ENCODE measurements around the gene TNFSF12.

The TNFSF12 gene

DNA sequence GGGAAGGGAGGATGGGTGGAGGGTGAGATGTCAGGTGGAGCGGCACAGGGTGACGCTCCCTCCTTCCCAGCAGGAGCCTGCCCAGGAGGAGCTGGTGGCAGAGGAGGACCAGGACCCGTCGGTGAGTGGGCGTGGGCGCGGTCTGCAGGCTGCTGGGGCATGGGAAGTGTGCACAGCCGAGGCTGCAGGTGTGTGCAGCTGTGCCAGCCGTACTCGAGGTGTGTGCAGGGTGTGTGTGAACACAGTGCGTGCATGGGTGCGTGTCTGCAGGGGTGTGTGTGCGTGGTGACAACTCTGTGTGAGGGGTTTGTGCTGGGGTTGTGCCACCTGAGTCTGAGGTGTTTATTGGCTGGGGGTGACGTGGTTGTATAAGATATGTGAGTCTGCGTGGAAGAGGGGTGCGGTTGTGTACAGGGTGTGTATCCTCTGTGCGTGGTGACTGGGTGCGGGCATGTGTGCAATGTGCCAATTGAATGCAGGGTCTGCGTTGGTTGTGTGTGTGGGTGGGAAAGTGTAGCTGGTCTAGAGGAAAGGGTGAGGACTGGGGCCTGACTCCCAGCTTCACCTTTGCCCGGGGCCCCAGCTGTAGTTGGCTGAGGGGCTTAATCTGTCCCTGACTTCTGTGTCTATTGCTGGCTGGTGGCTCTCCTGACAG lies 670 bp downstream of the TNFSF12 start:
- DNase-seq = peak; percentile 45

DNA sequence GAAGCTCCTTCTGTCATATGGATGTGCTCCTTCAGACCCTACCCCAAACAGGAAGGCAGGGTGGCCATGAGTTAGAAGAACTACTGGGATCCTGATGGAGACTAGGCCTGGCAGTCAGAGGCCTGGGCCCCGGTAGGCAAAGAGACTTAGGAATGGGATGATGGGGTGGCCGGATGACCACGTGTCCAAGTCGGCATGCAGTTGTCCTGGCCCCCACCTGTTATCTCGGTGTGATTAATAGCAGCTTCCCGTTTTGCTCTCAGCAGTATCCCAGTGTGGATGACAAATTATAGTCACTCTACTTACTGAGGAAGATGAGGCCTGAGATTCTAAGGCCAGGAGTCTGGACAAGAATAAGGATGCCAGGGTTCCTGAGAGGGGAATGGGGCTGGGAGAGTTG lies 1.5 kb downstream of the TNFSF12 start:
- no peak for DNase-seq

DNA sequence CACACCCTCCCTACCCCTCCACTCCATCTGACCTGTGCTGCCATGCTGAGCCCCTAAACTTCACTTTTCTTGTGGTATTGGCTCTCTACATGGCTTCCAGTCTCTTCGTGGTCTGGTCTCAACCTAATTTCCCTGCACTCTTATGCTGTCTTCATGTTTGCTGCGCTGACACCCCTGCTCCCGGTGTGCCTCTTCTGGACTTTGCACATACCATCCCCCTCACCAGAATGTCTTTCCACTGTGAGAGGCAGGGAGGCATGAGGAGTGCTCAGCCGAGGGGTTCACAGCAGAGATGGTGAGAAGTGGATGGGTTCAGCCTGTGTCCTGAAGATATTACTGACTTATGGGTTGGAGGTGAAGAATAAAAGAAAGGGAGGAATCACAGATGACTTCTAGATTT lies 2.5 kb downstream of the TNFSF12 start:
- no peak for DNase-seq

DNA sequence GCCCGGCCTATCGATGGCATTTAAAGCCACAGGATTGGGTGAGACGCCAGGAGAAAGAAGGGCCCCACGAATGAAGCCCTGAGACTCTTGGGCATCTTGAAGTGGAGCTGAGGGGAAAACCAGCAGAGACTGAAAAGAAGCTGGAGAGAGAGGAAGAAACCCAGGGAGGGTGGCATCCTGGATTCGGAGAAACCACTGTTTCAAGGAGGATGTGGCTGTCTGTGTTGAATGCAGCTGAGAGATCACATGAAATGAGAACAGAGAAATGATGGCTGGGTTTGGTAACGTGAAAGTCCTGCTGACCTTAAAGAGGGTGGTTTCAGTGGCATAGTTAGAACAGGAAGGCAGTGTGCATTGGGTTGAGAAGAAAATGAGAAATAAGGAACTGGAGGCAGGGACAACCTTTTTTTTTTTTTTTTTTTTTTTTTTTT lies 3.8 kb downstream of the TNFSF12 start:
- peak; percentile 55 for DNase-seq

DNA sequence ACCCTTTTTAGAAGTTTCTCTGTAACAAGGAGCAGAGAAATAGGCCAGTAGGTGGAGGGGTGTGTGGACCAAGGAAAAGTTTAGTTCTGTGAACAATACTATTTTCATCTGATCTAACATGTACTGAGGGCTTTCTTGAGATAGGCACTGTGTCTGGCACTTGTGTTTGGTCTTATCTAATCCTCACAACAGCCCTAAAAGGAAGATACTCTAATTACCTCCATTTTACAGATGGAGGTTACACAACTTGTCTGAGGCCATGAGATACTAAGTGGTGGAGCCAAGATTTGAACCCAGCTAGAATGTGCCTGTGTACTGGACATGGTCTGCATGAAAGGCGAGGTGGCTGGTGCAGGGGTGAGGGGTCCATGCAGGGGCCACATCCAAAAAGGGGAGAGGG lies 4.5 kb downstream of the TNFSF12 start:
- DNase-seq = no peak

DNA sequence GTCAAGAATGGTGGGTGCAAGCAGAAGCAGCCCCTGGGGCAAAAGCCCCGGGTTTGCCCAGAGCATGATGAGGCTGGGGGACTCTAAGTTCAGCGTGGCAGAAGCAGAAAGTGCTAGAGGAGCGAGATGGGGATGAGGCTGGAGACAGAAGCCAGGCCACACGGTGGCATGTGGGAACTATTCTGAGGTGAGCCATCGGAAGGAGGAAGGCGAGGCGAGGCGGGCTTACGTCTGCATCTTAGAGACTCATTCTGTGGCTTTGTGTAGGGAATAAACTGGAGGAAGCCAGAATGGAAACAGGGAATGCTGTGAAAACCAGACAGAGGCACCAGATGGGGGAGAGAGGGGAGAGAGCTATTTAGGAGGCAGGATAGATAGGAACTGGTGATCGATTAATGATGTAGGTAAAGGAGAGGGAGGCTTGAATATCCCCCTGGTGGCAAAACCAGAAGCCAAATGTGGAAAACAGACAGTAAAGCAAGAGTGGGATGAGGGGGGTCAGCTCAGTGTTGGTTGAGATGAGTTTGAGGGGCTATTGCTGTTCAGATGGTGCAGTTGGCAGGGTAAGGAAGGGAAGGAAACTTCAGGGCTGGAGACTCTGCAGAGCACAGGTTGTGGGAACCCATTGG lies 6.6 kb downstream of the TNFSF12 start:
- no peak for DNase-seq

DNA sequence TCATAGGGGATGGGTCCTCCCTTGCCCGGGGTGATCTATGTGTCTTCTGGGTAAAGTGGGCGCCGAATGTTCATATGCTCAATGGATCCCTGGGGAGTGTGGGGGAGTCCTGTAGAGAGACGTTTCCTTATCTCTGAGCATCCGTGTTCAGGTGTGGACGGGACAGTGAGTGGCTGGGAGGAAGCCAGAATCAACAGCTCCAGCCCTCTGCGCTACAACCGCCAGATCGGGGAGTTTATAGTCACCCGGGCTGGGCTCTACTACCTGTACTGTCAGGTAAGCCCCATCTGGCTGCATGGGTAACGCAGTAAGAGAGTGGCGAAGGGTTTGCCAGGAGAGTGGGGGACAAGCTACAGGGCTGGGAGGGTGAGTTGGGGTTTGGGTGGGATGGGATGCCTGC lies 7.8 kb downstream of the TNFSF12 start:
- no peak for DNase-seq

DNA sequence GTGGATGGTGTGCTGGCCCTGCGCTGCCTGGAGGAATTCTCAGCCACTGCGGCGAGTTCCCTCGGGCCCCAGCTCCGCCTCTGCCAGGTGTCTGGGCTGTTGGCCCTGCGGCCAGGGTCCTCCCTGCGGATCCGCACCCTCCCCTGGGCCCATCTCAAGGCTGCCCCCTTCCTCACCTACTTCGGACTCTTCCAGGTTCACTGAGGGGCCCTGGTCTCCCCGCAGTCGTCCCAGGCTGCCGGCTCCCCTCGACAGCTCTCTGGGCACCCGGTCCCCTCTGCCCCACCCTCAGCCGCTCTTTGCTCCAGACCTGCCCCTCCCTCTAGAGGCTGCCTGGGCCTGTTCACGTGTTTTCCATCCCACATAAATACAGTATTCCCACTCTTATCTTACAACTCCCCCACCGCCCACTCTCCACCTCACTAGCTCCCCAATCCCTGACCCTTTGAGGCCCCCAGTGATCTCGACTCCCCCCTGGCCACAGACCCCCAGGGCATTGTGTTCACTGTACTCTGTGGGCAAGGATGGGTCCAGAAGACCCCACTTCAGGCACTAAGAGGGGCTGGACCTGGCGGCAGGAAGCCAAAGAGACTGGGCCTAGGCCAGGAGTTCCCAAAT lies 8.4 kb downstream of the TNFSF12 start:
- DNase-seq = no peak

DNA sequence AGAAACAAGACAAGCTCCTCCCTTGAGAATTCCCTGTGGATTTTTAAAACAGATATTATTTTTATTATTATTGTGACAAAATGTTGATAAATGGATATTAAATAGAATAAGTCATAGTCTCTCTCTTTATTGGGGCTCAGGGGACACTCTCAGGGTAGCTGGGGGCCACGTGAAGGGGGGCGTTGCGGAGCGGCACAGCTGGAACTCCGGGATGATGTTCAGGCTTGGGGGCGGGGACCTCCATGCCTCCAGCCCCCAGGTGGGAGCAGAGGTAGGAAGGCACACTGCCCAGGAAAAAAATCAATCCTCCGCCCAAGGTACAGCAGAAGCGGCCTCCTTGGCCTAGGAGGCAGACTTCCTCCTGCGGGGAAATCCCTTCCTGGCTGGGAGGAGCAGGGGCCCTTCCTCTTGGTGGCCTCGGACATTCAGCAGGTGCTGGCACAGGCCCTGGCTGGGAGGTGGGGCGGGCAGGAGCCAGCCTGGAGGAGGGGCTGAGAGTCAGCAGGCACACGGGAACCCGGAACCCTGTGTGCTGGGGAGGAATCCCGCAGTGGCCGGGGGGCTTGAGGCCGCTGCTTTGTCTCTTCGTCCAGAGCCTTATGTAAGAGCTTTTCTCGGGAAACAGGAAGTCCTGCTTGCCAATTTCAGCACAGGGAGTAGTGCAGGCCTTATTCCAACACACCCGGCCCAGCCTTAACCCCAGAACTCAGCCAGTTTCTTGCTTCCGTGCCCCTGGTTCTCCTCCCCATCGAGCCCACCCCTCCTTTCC lies 9.1 kb downstream of the TNFSF12 start:
- no peak for DNase-seq

DNA sequence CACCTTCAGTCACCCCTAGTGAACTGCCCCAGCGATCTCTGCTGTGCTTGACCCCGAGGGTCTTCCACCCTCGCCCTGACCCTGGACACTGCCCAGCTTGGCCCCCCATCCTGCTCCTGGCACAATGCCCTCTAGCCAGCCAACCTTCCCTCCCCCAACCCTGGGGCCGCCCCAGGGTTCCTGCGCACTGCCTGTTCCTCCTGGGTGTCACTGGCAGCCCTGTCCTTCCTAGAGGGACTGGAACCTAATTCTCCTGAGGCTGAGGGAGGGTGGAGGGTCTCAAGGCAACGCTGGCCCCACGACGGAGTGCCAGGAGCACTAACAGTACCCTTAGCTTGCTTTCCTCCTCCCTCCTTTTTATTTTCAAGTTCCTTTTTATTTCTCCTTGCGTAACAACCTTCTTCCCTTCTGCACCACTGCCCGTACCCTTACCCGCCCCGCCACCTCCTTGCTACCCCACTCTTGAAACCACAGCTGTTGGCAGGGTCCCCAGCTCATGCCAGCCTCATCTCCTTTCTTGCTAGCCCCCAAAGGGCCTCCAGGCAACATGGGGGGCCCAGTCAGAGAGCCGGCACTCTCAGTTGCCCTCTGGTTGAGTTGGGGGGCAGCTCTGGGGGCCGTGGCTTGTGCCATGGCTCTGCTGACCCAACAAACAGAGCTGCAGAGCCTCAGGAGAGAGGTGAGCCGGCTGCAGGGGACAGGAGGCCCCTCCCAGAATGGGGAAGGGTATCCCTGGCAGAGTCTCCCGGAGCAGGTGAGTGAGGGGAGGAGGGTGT lies 9.9 kb downstream of the TNFSF12 start, which contains the start of gene TNFSF13:
Gene TNFSF13 (plus strand): TSS at position 207 of the 776 bp plus-strand sequence. CDS start 290 bp downstream, at position 497.
- no peak for DNase-seq

DNA sequence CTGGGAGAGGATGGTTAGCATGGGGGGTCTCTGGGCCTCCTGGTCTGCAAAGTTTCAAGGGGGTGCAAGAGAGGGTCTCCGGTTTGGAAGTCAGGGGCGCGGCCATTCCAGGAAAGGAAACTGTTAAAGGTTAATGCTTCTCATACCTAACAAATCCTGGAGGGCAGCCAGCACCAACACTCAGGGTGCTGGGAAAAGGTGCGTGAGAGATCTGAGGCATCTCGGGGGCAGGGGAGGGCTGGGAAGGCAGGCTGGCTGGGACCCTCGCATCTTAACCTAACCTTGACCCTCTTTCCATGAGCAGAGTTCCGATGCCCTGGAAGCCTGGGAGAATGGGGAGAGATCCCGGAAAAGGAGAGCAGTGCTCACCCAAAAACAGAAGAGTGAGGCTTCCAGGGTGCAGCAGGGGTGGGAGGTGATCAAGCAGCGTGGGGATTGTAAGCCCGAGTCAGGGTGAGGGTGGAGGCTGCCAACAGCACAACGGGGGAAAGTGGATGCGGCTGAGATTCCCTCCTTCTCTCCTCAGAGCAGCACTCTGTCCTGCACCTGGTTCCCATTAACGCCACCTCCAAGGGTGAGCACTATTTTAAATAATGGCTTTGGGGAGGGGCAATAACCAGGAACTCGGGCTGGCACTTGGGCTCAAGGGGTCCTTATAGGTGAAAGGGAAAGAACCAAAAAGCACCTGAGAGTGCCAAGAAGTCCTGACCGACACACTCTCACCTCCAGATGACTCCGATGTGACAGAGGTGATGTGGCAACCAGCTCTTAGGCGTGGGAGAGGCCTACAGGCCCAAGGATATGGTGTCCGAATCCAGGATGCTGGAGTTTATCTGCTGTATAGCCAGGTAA lies 10.7 kb downstream of the TNFSF12 start:
- no peak for DNase-seq

DNA sequence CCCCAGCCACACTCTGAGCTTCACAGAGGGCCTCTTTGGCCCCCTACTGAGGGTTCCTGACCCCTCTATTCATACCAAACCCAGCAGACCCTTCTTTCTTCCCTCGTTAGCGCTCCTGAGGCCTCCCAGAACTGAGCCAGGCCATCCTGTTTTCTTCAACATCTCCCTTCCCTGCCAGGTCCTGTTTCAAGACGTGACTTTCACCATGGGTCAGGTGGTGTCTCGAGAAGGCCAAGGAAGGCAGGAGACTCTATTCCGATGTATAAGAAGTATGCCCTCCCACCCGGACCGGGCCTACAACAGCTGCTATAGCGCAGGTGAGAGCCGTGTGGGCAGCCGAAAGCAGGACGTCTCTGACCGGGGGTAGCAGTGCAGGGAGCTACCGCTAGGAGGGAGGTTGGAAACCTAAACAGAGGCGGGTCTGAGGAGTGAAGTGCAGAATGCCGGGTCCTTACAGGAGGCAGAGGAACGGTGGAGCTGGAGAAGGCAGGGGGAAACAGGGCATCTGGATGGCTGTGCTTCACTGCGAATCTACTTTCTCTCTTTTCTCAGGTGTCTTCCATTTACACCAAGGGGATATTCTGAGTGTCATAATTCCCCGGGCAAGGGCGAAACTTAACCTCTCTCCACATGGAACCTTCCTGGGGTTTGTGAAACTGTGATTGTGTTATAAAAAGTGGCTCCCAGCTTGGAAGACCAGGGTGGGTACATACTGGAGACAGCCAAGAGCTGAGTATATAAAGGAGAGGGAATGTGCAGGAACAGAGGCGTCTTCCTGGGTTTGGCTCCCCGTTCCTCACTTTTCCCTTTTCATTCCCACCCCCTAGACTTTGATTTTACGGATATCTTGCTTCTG lies 11.5 kb downstream of the TNFSF12 start:
- peak; percentile 67 for DNase-seq

DNA sequence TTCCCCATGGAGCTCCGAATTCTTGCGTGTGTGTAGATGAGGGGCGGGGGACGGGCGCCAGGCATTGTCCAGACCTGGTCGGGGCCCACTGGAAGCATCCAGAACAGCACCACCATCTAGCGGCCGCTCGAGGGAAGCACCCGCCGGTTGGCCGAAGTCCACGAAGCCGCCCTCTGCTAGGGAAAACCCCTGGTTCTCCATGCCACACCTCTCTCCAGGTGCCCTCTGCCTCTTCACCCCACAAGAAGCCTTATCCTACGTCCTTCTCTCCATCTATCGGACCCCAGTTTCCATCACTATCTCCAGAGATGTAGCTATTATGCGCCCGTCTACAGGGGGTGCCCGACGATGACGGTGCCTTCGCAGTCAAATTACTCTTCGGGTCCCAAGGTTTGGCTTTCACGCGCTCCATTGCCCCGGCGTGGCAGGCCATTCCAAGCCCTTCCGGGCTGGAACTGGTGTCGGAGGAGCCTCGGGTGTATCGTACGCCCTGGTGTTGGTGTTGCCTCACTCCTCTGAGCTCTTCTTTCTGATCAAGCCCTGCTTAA lies 12.2 kb downstream of the TNFSF12 start:
- peak; percentile 86 for DNase-seq

DNA sequence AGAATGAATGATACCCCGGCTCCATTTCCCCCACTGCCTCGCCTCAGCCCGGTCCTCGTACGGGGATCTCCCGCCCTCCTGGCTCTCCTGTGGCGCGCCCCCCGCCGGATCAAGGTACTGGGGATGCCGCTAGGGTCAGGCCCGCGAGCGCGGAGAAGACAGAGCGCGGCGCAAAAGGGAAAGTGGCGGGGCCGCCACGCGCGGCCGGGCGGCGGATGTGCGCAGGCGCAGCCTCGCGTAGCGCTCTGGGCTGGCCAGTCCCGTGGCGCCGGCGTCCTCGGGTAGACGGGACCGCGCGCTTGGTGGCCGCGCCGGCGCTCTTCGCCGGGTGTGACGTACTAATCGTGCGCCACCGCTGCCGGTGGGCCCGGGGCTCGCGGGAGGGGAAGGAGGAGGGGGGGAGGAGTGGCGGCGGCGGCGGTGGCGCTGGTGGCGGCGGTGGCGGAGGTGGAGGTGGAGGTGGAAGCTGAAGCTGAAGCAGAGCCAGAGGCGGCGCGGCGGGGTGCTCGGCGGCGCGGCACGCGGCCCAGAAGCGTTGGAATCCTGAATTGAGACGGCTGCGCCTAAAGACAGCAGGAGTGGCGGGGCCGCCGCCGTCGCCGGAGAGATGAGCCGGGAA lies 12.8 kb downstream of the TNFSF12 start, which contains the start of gene SENP3:
Gene SENP3 (plus strand): TSS at position 331 of the 619 bp plus-strand sequence. CDS start 1,158 bp downstream, outside the sequence.
- DNase-seq = peak; percentile 95

DNA sequence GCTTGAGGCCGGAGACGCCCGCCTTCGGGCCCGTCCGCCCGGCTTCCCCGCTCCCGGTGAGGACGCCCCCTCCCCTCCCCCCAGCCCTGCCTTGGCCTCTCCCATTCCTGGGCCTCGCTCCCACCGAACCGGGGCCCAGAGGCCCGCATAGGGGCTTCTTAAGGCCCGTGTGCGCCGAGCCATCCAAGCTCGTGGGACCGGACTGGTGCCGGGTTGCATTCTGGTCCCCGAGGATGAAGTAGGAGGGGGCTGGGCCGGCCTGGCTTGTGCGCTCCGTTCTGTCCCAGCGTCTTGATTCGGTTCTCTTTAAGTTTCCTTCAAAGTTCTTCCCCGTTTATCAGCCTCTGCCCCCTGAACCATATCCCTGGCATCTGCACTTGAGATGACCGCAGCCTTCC lies 13.3 kb downstream of the TNFSF12 start:
- DNase-seq = no peak

DNA sequence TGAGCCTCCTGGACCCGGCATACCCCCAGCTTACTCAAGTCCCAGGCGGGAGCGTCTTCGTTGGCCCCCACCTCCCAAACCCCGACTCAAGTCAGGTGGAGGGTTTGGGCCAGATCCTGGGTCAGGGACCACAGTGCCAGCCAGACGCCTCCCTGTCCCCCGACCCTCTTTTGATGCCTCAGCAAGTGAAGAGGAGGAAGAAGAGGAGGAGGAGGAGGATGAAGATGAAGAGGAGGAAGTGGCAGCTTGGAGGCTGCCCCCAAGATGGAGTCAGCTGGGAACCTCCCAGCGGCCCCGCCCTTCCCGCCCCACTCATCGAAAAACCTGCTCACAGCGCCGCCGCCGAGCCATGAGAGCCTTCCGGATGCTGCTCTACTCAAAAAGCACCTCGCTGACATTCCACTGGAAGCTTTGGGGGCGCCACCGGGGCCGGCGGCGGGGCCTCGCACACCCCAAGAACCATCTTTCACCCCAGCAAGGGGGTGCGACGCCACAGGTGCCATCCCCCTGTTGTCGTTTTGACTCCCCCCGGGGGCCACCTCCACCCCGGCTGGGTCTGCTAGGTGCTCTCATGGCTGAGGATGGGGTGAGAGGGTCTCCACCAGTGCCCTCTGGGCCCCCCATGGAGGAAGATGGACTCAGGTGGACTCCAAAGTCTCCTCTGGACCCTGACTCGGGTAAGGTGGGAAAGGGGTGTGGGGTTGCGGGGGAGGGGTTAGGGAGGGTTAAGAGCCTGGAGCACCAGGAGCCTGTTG lies 14.4 kb downstream of the TNFSF12 start:
- DNase-seq = no peak

DNA sequence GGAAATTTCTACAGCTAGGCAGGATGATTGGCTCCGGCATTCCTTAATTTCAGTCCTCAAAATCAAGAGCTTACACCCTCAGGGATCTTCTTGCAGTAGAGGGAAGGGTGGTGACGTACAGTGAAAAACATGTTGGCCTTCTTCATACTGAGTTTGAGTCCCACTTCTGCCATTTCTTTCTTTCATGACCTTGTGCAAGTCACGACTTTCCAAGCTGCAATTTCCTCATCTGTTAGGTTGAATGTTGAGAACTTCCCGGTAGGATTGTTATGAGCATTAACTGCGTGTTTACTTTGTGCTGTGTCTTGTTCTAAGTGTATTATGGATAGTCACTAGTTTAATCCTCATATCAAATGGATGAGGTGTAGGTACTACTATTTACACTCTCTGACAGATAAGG lies 20.7 kb downstream of the TNFSF12 start:
- DNase-seq = no peak

DNA sequence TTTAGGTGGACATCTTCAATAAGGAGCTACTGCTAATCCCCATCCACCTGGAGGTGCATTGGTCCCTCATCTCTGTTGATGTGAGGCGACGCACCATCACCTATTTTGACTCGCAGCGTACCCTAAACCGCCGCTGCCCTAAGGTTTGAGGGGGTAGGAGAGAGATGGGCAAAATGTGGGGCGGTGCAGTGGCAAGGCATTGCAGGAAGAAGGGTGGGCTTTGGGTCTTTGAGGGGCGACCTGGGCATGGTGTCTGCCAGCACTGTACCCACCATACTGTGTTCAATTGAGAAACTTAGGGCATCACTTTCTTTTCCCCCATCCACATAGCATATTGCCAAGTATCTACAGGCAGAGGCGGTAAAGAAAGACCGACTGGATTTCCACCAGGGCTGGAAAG lies 21.5 kb downstream of the TNFSF12 start:
- DNase-seq = no peak

DNA sequence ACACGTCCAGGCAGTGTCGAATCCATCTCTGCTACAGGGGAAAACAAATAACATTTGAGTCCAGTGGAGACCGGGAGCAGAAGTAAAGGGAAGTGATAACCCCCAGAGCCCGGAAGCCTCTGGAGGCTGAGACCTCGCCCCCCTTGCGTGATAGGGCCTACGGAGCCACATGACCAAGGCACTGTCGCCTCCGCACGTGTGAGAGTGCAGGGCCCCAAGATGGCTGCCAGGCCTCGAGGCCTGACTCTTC lies 23.4 kb downstream of the TNFSF12 start:
- no peak for DNase-seq

Measured in CD4-positive, alpha-beta T cell treated with Interleukin-12 subunit alpha and Interleukin-12 subunit beta, for 1 hour (primary cell).